Middle frontal gyrus (tissue), 1 donor: ENCODE results near the gene DOCK11.
"Not testable (repeated sequence)": the region's sequence is repeated elsewhere in the genome, so short reads cannot be mapped to it uniquely, and the experiment has no call there.

ENCODE experiments used
- DNase-seq: peaks from one replicate; pipeline ENCODE4 v3.0.0-alpha.2; 2015; ENCODE audit warnings: low spot score; ENCODE audit errors: extremely low spot score

DOCK11 gene

GRCh38 chrX:118730500-118731247, 235.1 kb downstream of the DOCK11 start:
- DNase-seq: no peak

DNA sequence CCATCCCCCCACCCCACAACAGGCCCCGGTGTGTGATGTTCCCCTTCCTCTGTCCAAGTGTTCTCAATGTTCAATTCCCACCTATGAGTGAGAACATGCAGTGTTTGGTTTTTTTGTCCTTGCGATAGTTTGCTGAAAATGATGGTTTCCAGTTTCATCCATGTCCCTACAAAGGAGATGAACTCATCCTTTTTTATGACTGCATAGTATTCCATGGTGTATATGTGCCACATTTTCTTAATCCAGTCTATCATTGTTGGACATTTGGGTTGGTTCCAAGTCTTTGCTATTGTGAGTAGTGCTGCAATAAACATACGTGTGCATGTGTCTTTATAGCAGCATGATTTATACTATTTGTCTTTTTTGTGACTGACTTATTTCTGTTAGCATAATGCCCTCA, 236.9 kb downstream of the DOCK11 start:
- not testable (repeated sequence) for DNase-seq

- no peak for DNase-seq
Observed at GRCh38 chrX:118734909-118735308, 239.3 kb downstream of the DOCK11 start.
